ENCODE measurements around the gene ZNF41.
"Not testable (repeated sequence)": the region's sequence is repeated elsewhere in the genome, so short reads cannot be mapped to it uniquely, and the experiment has no call there.

ZNF41 gene

GRCh38 chrX:47482512-47483305 is at the start of gene ZNF41:
TSS of gene ZNF41 (minus strand) at chrX:47483222. CDS start at chrX:47467481, 15,741 bp downstream.
- DNase-seq: peak; percentile 85

DNA sequence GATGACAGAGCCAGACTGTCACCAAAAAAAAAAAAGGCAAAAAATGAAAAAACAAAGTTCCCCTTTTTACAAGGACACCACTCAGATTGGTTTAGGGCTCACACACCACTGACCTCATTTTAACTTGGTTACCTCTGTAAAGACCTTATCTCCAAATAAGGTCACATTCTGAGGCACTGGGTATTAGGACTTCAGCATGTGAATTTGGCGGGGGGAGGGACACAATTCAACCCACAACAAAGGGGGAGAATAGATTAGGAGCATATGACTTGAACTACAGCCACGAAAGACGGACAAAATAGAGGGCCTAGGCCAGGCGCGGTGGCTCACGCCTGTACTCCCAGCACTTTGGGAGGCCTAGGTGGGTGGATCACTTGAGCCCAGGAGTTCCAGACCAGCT is 47.0 kb upstream of the ZNF41 start:
- DNase-seq: no peak

- DNase-seq: no peak
These were observed 46.5 kb upstream of the ZNF41 start for GRCh38 chrX:47529548-47529947.

DNA sequence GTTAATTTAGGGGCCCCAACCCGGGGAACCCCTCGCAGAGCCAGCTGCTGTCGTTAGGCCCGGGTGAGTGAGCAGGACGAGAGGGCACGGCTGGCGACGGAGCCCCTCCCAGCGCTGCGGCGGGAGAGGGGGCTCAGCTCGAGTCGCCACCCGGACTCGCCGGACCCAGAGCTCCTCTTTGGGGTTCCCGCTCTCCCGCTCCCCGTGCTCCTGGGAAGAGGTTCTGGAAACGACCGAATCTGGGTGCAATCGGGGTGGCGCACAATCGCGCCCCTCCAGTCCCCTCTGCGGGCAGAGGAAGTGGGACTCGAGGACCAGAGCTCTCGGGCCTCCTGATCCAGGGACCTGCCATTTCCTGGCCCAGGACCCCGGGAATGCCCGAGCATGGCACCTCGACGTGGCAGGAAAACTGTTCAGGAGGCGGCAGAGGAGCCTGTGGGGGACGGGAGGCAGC is 40.7 kb upstream of the ZNF41 start:
- no peak for DNase-seq

DNA sequence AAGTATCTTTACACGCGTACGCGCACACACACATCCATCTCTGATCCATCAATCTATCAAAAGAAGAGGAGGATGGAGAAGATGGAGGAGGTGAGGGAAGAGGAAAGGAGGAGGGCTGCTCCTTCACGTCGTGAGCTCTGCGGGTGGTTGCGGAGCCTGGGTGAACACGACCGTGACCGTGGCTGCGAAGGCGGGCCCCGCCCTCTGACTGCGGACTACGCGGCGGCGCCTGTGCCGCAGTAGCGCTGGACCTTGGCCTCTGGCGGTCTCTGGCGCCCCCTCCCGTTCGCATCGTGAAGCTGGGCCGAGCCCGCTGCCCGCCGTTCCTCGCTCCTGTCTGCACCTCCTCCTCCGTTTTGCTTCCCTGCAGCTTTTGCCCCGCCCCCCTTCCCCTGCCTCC is 40.3 kb upstream of the ZNF41 start:
- DNase-seq: peak; percentile 71

GRCh38 chrX:47518144-47518543 is 35.1 kb upstream of the ZNF41 start:
- DNase-seq: no peak

DNA sequence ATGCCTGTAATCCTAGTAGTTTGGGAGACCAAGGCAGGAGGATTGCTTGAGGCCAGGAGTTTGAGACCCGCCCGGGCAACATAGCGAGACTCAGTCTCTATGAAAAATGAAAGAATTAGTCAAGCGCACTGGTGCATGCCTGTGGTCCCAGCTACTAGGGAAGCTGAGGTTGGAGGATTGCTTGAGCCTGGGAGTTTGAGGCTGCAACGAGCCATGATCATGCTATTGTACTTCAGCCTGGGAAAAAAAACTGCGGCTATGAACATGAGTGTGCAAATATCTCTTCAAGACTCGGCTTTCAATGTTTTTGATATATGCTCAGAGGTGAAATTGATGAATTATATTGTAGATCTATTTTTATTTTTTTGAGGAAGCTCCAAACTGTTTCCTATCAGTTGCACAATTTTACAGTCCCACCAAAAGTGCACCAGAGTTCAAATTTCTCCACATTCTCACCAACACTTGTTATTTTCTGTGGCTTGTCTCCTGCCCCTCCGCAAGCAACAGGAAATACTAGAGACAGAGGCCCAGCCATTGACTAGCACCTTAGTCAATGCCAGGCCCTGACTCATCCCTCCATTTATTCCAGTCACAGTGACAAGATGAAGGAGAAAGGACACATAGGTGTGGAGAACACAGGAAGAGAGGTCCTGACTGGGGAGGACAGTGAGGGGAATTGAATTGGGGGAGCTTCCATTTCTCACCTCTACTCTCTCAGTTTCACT is 33.1 kb upstream of the ZNF41 start:
- no peak for DNase-seq

- no peak for DNase-seq
These were observed 31.7 kb upstream of the ZNF41 start for GRCh38 chrX:47514533-47515235.

GRCh38 chrX:47513034-47513965 is 30.3 kb upstream of the ZNF41 start:
- DNase-seq: peak; percentile 9

DNA sequence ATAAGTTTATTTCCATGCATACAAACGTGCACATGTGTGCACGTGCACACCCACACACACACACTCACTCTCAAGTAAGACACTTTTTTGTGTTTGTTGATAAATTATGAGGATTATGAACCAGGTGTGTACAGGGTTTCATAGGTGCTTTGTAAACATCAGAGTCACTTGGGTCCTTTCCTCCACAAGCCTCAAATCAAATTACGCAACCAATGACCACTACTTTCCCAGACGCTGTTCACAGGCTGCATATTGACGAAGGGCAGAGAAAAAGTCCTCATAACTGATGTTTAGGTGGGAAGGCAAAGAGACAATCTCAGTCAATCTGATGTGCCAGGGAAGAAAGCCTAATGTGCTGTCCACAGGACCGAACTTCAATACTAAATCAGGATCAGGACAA is 29.4 kb upstream of the ZNF41 start:
- not testable (repeated sequence) for DNase-seq

DNA sequence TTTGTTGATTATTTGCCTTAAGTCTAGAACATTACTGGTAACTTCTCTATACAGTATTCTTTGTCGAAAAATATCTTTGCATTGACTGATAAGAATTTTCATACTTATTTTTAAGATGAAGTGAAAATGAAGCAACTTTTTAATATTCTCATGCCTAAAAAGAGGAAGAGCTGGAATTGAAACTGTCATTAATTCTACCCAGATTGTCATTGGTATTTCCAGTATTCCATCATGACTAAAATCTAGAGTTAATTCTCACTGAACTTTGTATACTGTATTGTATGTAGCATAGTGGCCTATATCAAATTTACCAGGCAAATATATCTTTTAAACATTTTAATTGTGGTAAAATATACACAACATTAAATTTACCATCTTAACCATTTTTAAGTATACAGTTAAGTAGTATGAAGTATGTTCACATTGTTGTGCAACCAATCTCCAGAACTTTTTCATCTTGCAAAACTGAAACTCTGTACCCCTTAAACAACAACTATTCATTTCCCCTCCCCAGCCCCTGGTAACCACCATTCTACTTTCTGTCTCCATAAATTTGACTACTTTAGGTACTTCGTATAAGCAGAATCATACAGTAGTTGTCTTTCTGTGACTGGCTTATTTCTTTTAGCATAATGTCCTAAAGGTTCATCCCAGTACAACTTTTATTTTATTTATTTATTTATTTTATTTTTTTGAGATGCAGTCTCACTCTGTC is 24.3 kb upstream of the ZNF41 start:
- no peak for DNase-seq

DNA sequence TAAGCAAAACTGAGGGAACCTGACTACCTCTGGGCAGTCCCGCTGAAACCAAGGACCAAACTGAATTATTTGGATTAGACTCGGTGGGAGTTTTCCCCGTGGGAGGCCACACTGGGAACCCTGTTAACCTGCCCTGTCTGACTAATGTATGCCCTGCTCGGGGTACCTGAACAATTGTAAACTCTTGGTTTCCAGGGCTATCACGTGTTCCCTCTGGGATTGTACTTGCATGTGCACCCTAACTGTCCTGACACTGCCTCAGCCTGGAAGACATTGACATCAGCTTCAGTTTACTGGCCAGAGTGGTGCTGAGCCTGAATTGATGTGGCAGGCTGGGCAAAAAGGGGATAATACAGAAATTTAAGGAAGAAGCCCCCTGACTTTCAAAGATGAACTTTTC is 20.1 kb upstream of the ZNF41 start:
- DNase-seq: no peak

GRCh38 chrX:47502316-47503125 is 19.5 kb upstream of the ZNF41 start:
- no peak for DNase-seq

DNA sequence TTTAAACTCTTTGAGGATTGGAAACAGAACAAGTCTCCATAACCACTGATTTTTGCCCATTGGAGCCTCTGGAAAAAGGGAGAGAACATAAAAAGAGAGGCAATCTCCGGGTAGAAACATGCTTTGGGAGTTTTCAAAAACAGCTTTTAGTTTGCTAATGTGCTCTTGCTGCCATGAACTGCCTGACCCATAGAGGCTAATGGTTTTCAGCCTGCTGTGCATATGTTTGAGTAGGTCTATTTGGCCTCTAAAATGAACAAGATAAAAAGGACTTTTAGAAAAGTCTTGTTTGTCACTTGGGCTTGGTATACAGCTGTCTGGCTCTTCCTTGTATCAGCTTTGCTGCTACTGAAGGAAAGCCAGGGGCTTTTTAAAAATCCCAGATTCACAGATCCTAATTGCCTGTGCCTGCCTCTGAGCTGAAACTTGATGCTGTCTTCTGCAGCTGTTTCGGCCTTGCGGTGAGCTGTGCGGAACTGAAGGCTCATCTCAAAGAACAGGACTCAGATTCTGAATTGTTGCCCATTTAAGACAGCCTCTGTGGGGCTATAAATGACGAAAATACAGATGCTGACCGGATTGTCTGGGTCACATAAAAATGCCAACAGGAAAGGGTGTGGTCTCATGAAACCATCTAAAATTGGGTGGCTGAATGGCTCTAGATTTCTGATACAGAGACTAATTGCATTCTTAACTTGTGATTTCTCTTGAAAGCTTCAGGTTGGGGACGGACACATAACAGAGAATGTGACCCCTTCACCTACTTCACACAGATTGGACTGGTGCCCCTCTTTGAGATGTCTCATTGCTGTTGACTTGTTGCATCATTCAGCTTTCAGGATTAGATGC is 18.4 kb upstream of the ZNF41 start:
- no peak for DNase-seq

GRCh38 chrX:47500554-47500953 is 17.5 kb upstream of the ZNF41 start:
- no peak for DNase-seq

DNA sequence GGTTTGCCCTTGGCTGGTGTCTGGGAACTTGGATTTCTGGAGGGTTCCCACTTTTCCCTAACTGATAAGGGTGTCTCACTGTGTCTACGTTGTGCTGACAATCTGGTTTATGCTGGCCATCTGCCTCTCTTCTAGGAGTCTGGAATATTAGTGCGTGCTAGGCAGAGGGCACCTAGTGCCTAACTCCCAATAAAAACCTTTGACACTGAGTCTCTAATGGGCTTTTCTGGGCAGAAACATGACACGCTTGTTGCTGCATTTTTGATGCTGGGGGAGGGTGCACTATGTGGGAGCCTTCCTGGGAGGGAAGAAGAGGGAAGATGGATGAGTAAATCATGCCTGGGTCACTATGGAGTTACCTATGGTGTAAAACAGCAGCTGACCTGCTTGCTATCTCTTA is 16.3 kb upstream of the ZNF41 start:
- DNase-seq: no peak

DNA sequence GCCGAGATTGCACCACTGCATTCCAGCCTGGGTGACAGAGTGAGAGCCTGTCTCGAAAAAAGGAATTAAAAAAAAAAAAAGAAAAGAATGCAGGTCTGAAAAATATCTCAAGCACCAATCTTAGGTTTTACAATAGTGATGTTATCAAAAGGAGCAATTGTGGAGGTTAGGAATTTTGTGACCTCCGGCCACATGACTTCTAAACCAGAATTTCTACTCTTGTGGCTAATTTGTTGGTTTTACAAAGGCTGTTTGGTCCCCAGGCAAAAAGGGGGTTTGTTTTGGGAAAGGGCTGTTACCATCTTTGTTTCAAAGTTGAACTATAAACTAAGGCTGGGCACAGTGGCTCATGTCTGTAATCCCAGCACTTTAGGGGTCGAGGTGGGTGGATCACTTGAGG is 15.4 kb upstream of the ZNF41 start:
- no peak for DNase-seq

- DNase-seq: no peak
These were observed 14.4 kb upstream of the ZNF41 start for GRCh38 chrX:47497271-47497888.

GRCh38 chrX:47492133-47492532 is 9.1 kb upstream of the ZNF41 start:
- not testable (repeated sequence) for DNase-seq

Measured in NCI-H1092 (cell line).